IMR-90 (cell line): ENCODE measurements around the gene CREG2. TPM values are rescaled to one million over a fixed set of nuclear protein-coding genes. Genes with fewer than 3 reads are reported as not detected.

ENCODE experiments used
- ATAC-seq: fragments of 200-7000 bp; cut with Tn5 transposase; 2 replicates; pipeline ENCODE4 v1.9.1; 2020; ENCODE audit warnings: low read depth, mild to moderate bottlenecking, moderate library complexity
- BruUV-seq: library from RNA; stranded (reverse); fragments of 400-500 nt; replicated peaks from 2 replicates; lab custom pipeline; 2021; lab: Mats Ljungman, UMichigan
- CTCF ChIA-PET: fragments of 300-600 bp; formaldehyde crosslinking; extraction: SDS; loops from one replicate; lab custom pipeline; 2021; ENCODE audit warnings: antibody characterized with exemption; lab: Yijun Ruan, JAX
- POLR2A ChIA-PET: fragments of 300-600 bp; sonication (Branson Sonifier 250); formaldehyde crosslinking; loops from one replicate; lab custom pipeline; 2022; ENCODE audit warnings: antibody characterized with exemption; ENCODE audit not compliant: unreplicated experiment; lab: Charles Lee
- DNase-seq: peaks from one replicate; pipeline ENCODE4 v3.0.0; 2013
- H2AFZ ChIP-seq: replicated peaks from 2 replicates; pipeline ENCODE3; 2013; ENCODE audit warnings: low read length, mild to moderate bottlenecking; ENCODE audit not compliant: poor library complexity
- H2AK5ac ChIP-seq: 2 replicates; pipeline ENCODE4 v1.6.1; 2013; ENCODE audit warnings: low read depth, low read length, inconsistent platforms
- H2AK9ac ChIP-seq: replicated peaks from 2 replicates; pipeline ENCODE3; 2013; ENCODE audit warnings: mild to moderate bottlenecking, low read depth, low read length, moderate library complexity; ENCODE audit not compliant: poor library complexity
- H2BK120ac ChIP-seq: 2 replicates; pipeline ENCODE4 v1.6.1; 2013; ENCODE audit warnings: low read depth, low read length, inconsistent platforms
- H2BK15ac ChIP-seq: 3 replicates; pipeline ENCODE4 v1.6.1; 2013; ENCODE audit warnings: low read depth, low read length, inconsistent platforms
- H2BK20ac ChIP-seq: 2 replicates; pipeline ENCODE4 v1.6.1; 2013; ENCODE audit warnings: low read depth, mild to moderate bottlenecking, inconsistent platforms, low read length, moderate library complexity
- H2BK5ac ChIP-seq: 2 replicates; pipeline ENCODE4 v1.6.1; 2013; ENCODE audit warnings: mild to moderate bottlenecking, low read depth, low read length, inconsistent platforms; ENCODE audit not compliant: poor library complexity, severe bottlenecking
- H3K14ac ChIP-seq: replicated peaks from 2 replicates; pipeline ENCODE4 v1.6.1; 2013; ENCODE audit warnings: low read depth, low read length, inconsistent platforms
- H3K18ac ChIP-seq: 2 replicates; pipeline ENCODE4 v1.6.1; 2013; ENCODE audit warnings: low read depth, low read length, control low read depth
- H3K23ac ChIP-seq: 2 replicates; pipeline ENCODE4 v1.6.1; 2013; ENCODE audit warnings: low read depth, low read length, inconsistent platforms
- H3K27ac ChIP-seq: 2 replicates; pipeline ENCODE4 v1.5.1; 2013; ENCODE audit warnings: mild to moderate bottlenecking, control low read depth, low read length; ENCODE audit not compliant: insufficient read depth
- H3K27me3 ChIP-seq: 2 replicates; pipeline ENCODE4 v1.6.1; 2013; ENCODE audit warnings: low read length; ENCODE audit not compliant: control insufficient read depth, insufficient read depth
- H3K36me3 ChIP-seq: 2 replicates; pipeline ENCODE4 v1.6.1; 2013; ENCODE audit warnings: low read length, mixed read lengths; ENCODE audit not compliant: control insufficient read depth, insufficient read depth
- H3K4ac ChIP-seq: 2 replicates; pipeline ENCODE4 v1.6.1; 2013; ENCODE audit warnings: low read depth, low read length, inconsistent platforms
- H3K4me1 ChIP-seq: 2 replicates; pipeline ENCODE4 v1.6.1; 2013; ENCODE audit warnings: low read length, mixed read lengths; ENCODE audit not compliant: control insufficient read depth, insufficient read depth
- H3K4me2 ChIP-seq: 2 replicates; pipeline ENCODE4 v1.6.1; 2013; ENCODE audit warnings: low read depth, mild to moderate bottlenecking, control low read depth, low read length, moderate library complexity
- H3K4me3 ChIP-seq: 2 replicates; pipeline ENCODE4 v1.5.1; 2013; ENCODE audit warnings: low read depth, mild to moderate bottlenecking, control low read depth, low read length, moderate library complexity; ENCODE audit not compliant: insufficient read depth
- H3K56ac ChIP-seq: 2 replicates; pipeline ENCODE4 v1.6.1; 2013; ENCODE audit warnings: low read length, inconsistent platforms; ENCODE audit not compliant: insufficient read depth; ENCODE audit errors: extremely low read depth
- H3K79me1 ChIP-seq, 2 experiments: 2 replicates each; pipeline ENCODE4 v1.6.1; 2013; ENCODE audit warnings: low read length in 2 of 2, inconsistent platforms in 1 of 2, low read depth in 1 of 2
- H3K9ac ChIP-seq: 2 replicates; pipeline ENCODE4 v1.6.1; 2013; ENCODE audit warnings: low read depth, low read length, control low read depth
- H3K9me1 ChIP-seq: 2 replicates; pipeline ENCODE4 v1.6.1; 2013; ENCODE audit warnings: low read length, inconsistent platforms; ENCODE audit not compliant: insufficient read depth
- H3K9me3 ChIP-seq: 2 replicates; pipeline ENCODE4 v1.6.1; 2013; ENCODE audit warnings: low read length; ENCODE audit not compliant: control insufficient read depth, insufficient read depth
- H4K20me1 ChIP-seq: 2 replicates; pipeline ENCODE4 v1.6.1; 2013; ENCODE audit warnings: low read length, inconsistent platforms; ENCODE audit not compliant: insufficient read depth
- H4K5ac ChIP-seq: 2 replicates; pipeline ENCODE4 v1.6.1; 2013; ENCODE audit warnings: mild to moderate bottlenecking, low read depth, low read length, control low read depth
- H4K8ac ChIP-seq, 2 experiments: 2 replicates each; pipeline ENCODE4 v1.6.1; 2013; ENCODE audit warnings: low read depth in 2 of 2, low read length in 2 of 2, control low read depth in 1 of 2, inconsistent platforms in 1 of 2
- H4K91ac ChIP-seq: 2 replicates; pipeline ENCODE4 v1.6.1; 2013; ENCODE audit warnings: low read depth, low read length, inconsistent platforms; ENCODE audit not compliant: insufficient read depth
- BHLHE40 ChIP-seq: fragments of 150-350 bp; IDR thresholded peaks from 2 replicates; pipeline ENCODE4 v1.6.1; 2016; ENCODE audit warnings: mild to moderate bottlenecking, low read depth, low read length
- CHD1 ChIP-seq: IDR thresholded peaks from 2 replicates; pipeline ENCODE4 v1.6.1; 2012; ENCODE audit warnings: low read depth, low read length, improper control_type of control experiment
- CTCF ChIP-seq: conservative IDR thresholded peaks from 2 replicates; pipeline ENCODE4 v1.5.1; 2012; ENCODE audit warnings: mild to moderate bottlenecking, low read depth, low read length, improper control_type of control experiment
- FOS ChIP-seq: fragments of 150-350 bp; IDR thresholded peaks from 2 replicates; pipeline ENCODE4 v1.6.1; 2016; ENCODE audit warnings: low read depth, low read length
- MAFK ChIP-seq: IDR thresholded peaks from 2 replicates; pipeline ENCODE4 v1.6.1; 2012; ENCODE audit warnings: low read depth, low read length, improper control_type of control experiment
- MAZ ChIP-seq: IDR thresholded peaks from 2 replicates; pipeline ENCODE4 v1.6.1; 2012; ENCODE audit warnings: low read depth, mild to moderate bottlenecking, low read length, improper control_type of control experiment, moderate library complexity, borderline replicate concordance
- MXI1 ChIP-seq: IDR thresholded peaks from 2 replicates; pipeline ENCODE4 v1.6.1; 2012; ENCODE audit warnings: low read depth, mild to moderate bottlenecking, low read length, moderate library complexity, borderline replicate concordance
- NFE2L2 ChIP-seq: fragments of 150-350 bp; IDR thresholded peaks from 2 replicates; pipeline ENCODE4 v1.6.1; 2016; ENCODE audit warnings: low read depth, mild to moderate bottlenecking, low read length
- RAD21 ChIP-seq: IDR thresholded peaks from 2 replicates; pipeline ENCODE4 v1.6.1; 2012; ENCODE audit warnings: low read length, improper control_type of control experiment
- WGBS, 2 experiments: methylation state at CpG; one replicate each; pipeline versions ENCODE4 v1.1.5 to v1.1.7; 2013; ENCODE audit warnings: missing lambda C conversion rate in 2 of 2; ENCODE audit not compliant: insufficient read length in 1 of 2; ENCODE audit errors: extremely low coverage in 2 of 2; 5-methylcytosine and 5-hydroxymethylcytosine counted together
- dilution Hi-C: fragments of 300-500 bp; cut with HindIII; formaldehyde crosslinking; loops from one replicate; pipeline ENCODE4 v1.14.3; 2018; ENCODE audit warnings: low sequenced_read_pairs; ENCODE audit not compliant: unreplicated experiment
- in situ Hi-C: fragments of 300-500 bp; cut with MboI; formaldehyde crosslinking; loops from 3 replicates; pipeline ENCODE4 v1.14.3; 2019; ENCODE audit warnings: low sequenced_read_pairs, inconsistent platforms, mixed read lengths
- intact Hi-C: fragments of 100-400 bp; cut with micrococcal nuclease; formaldehyde crosslinking; loops from 2 replicates; pipeline ENCODE4 v1.10.0; 2022
- polyA plus RNA-seq, 3 experiments: library from polyadenylated mRNA; depleted of rRNA; stranded (reverse); fragments of >200 nt; gene quantifications; 2 replicates each; pipeline ENCODE4 v1.2.3, GENCODE V29; 2012; ENCODE audit warnings: low replicate concordance in 1 of 3
- total RNA-seq: library from RNA; depleted of rRNA; stranded (reverse); fragments of >200 nt; gene quantifications from 2 replicates; pipeline ENCODE4 v1.2.3, GENCODE V29; 2012
- TF ChIP-seq, protein P1 (sequence below): fragments of 150-350 bp; IDR thresholded peaks from 2 replicates; pipeline ENCODE4 v1.6.1; 2016; ENCODE audit warnings: low read depth, mild to moderate bottlenecking, low read length, moderate library complexity, borderline replicate concordance
- TF ChIP-seq, protein P2 (sequence below): fragments of 150-350 bp; IDR thresholded peaks from 2 replicates; pipeline ENCODE4 v1.6.1; 2017; ENCODE audit warnings: mild to moderate bottlenecking, antibody characterized with exemption, low read length, low read depth

CREG2 gene
- total and polyA plus RNA-seq, 2 of the 4 experiments (the other 2 are of a cell fraction) = 0.17 TPM; not detected in 1

DNA sequence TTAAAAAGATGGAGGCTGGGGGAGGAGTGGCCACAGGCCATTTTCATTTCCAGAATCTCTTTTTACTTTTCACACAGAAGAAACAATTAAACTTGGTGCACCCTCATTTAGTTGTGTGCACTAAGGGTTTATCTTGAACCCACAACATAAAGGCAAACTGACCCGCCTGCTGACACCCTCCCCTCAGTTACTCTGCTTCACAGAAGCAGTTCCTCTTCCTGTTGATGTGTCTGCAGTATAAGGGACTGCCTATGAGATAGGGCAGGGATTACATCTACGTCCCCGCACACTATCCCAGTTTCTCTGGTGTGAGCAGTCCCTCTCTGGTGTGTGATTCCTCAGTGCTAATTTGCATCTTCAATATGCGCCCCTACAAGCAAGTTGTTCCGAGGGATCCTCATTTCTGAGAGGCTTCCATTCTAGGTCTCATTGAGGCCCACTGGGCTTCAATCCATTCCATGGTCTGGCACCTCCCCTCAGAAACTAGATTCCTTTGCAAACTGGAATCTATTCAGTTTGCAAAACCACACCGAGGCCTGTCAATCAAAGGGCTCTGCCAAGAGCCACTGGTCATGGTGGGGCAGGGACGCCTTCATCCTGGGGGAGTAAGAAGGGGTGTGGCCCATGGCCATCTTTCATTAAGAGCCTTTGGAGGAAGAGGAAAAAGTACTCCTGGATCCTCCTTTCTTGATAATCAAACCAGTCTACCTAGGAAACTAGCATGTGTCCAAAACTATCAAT lies 12.3 kb downstream of the CREG2 start:
- ATAC-seq (no peak), DNase-seq (no peak)
- Histone ChIP-seq H3K18ac (no peak overlapping the region), H4K91ac (no peak overlapping the region), H3K4me3 (no peak overlapping the region), H2AK5ac (no peak overlapping the region), H3K9me3 (no peaks in the 10 kb centered on the region), H2BK20ac (no peak overlapping the region), H3K4me1 (no peaks in the 10 kb centered on the region), H3K14ac (no peak overlapping the region), H3K79me1 (no peaks in the 10 kb centered on the region), H3K36me3 (no peaks in the 10 kb centered on the region), H2BK15ac (no peak overlapping the region), H4K8ac (no peak overlapping the region), H3K27me3 (peaks cover 3% of the 10 kb centered on the region), H2BK5ac (no peak overlapping the region), H3K27ac (no peak overlapping the region), H3K9ac (no peak overlapping the region), H3K4ac (no peak overlapping the region), H4K5ac (no peak overlapping the region), H3K56ac (no peak overlapping the region), H3K4me2 (no peak overlapping the region), H2AK9ac (no peak overlapping the region), H2AFZ (no peak overlapping the region), H2BK120ac (no peak overlapping the region), H4K20me1 (no peaks in the 10 kb centered on the region), H3K9me1 (no peaks in the 10 kb centered on the region), H3K23ac (no peak overlapping the region)
- no peak for TF ChIP-seq FOS
- no peak for TF ChIP-seq BHLHE40
- TF ChIP-seq CTCF = no peak
- no peak for TF ChIP-seq MAFK
- TF ChIP-seq RAD21 = no peak
- TF ChIP-seq, protein P1, sequence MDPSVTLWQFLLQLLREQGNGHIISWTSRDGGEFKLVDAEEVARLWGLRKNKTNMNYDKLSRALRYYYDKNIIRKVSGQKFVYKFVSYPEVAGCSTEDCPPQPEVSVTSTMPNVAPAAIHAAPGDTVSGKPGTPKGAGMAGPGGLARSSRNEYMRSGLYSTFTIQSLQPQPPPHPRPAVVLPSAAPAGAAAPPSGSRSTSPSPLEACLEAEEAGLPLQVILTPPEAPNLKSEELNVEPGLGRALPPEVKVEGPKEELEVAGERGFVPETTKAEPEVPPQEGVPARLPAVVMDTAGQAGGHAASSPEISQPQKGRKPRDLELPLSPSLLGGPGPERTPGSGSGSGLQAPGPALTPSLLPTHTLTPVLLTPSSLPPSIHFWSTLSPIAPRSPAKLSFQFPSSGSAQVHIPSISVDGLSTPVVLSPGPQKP = no peak
- no peak for TF ChIP-seq MAZ
- TF ChIP-seq, protein P2, sequence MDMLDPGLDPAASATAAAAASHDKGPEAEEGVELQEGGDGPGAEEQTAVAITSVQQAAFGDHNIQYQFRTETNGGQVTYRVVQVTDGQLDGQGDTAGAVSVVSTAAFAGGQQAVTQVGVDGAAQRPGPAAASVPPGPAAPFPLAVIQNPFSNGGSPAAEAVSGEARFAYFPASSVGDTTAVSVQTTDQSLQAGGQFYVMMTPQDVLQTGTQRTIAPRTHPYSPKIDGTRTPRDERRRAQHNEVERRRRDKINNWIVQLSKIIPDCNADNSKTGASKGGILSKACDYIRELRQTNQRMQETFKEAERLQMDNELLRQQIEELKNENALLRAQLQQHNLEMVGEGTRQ = no peak
- TF ChIP-seq CHD1 = no peak
- TF ChIP-seq NFE2L2 = no peak
- no peak for TF ChIP-seq MXI1
- intact Hi-C loops (no loop called here), dilution Hi-C loops (no loop called here), in situ Hi-C loops (no loop called here)
- ChIA-PET POLR2A (no interaction called here), CTCF (no interaction called here)
- BruUV-seq = no TSS peak
- WGBS, 2 experiments = 90% methylated on average over 2 of the region's 7 CpGs; no CpG with 5 or more reads in 1 of the 2 experiments
